Astrocyte (in vitro differentiated cells and primary cell): ENCODE data around the gene SNRNP25.

ENCODE experiments used
- CTCF ChIP-seq: IDR thresholded peaks from 2 replicates; pipeline ENCODE4 v1.5.1; 2011; ENCODE audit warnings: low read depth, mild to moderate bottlenecking, inconsistent platforms, low read length, moderate library complexity; ENCODE audit not compliant: insufficient read depth
- EZH2 ChIP-seq: IDR thresholded peaks from 2 replicates; pipeline ENCODE4 v1.6.1; 2012; ENCODE audit warnings: mild to moderate bottlenecking, low read length, inconsistent platforms; ENCODE audit not compliant: insufficient read depth

- no peak for TF ChIP-seq CTCF
- no peak for TF ChIP-seq EZH2
These were observed 7.6 kb downstream of the SNRNP25 start for GRCh38 chr16:60929-61878.
